Limb (tissue), 2 donors: ENCODE measurements around the gene CBX2.

Source experiments
- DNase-seq, 2 donors: peaks; one replicate each; pipeline ENCODE4 v3.0.0-alpha.2; 2016; ENCODE audit errors: extremely low spot score in 2 of 2

The CBX2 gene

GRCh38 chr17:79786930-79787643 is 9.1 kb downstream of the CBX2 start:
- no peak for DNase-seq

DNA sequence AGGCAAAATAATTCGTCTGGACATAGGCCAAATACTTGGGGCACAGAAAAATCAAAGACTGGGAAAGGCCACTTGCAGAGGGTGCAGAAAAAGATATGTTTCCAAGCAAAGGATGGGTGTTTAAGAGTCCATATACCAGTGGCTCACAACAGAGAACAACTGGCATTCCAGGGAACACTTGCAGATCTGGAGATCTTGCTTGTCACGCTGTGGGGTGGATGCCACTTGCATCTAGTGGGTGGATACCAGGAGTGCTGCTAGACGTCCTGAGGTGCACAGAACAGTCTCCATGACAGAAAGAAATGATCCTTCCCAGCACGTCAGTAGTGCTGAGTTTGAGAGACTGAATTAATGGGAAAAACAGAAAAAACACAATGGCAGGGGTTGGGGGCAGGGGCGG is 10.5 kb downstream of the CBX2 start:
- DNase-seq = no peak

- DNase-seq = peak in 1 of 2 donors; percentile 66
Observed at GRCh38 chr17:79788989-79789942, 11.3 kb downstream of the CBX2 start.

GRCh38 chr17:79789943-79790804 is 12.2 kb downstream of the CBX2 start:
- DNase-seq = peak in 1 of 2 donors; percentile 71

DNA sequence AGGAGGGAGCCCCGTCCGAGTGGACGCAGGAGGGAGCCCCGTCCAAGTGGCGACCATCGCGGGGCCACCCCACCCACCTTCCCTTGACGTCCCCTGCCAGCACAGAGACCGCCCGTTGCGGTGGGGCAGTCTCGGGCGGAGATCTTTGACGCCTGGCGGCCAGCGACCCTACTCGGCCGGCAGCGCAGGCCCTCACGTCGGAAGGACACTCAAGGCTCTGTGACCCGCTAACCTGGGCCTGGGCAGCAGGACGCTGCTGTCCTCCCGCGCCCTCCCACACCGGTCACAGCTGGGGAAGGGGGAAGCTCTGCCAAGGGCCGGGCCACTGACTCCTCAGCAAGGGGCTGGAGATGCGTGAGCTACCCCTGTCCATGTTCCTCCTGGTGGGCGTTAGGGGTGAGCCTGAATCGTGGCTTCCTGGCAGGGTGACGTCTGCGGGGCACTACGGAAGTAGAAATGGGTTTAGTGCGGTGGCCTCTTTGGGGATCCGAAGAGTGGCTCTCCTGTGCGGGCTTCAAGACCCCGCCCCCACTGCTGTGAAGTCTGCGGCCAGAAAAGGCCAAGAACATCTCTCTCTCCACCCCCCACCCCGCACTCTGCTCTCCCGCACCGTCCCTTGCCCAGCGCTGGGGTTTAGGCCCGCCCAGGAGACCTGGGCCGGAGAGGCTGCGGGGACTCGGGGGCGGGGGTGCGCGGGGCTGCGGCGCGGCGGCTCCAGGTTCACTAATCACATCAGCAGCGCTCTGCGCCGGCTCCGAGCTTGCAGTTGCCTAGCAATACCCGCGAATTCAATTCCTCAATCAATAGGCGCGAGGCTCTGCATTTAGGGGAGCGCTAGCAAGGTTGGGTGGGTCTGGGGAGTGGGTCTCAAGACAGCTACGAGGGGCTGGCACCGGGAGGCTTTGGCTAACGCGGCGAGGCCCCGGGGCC is 13.1 kb downstream of the CBX2 start:
- peak in 1 of 2 donors; percentile 67 for DNase-seq

DNA sequence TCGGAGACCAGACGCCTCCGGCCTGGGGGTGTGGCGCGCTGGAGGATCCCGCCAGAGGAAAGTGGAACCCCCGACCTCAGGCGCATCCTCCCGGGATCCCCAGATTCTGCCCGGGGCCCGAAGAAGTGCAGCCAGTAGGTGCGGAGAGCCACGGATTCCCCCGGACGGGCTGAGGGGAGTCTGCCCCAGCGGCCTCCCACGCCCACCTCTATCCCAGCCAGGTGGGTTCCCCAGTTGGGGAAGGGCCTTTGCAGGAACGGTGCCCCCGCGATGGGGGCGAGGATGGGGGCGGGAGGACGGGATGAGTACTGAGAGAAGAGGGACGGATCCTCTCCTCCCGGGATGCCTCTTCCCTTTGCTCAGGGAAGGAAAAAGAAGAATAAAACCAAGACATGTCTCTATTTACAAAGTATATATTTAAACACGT is 13.8 kb downstream of the CBX2 start:
- no peak for DNase-seq

DNA sequence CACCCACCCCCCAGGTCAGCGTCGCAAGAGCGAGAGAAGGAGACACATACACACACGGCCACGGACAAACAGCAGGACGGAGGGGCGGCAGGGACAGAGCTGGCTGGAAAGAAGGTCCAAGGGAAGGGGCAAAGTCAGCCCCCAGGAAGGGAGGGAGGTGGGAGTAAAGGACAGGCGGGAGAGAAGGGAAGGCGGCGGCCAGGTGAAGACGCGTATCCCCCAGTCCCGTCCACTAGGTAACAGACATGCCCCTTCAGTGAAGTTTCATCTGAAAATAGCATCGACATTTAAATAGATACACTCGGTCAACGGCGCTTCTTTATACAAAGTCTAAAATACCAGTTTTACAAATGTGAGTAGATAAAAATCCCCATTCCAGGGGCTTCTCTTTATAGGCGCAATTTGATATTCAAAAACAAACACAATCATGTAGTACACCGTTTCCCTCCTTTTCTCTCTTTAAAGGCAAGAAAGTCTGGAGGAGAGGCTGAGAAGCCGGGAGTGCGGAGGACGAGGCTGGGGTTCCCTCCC is 14.5 kb downstream of the CBX2 start:
- DNase-seq = peak in 1 of 2 donors; percentile 48

DNA sequence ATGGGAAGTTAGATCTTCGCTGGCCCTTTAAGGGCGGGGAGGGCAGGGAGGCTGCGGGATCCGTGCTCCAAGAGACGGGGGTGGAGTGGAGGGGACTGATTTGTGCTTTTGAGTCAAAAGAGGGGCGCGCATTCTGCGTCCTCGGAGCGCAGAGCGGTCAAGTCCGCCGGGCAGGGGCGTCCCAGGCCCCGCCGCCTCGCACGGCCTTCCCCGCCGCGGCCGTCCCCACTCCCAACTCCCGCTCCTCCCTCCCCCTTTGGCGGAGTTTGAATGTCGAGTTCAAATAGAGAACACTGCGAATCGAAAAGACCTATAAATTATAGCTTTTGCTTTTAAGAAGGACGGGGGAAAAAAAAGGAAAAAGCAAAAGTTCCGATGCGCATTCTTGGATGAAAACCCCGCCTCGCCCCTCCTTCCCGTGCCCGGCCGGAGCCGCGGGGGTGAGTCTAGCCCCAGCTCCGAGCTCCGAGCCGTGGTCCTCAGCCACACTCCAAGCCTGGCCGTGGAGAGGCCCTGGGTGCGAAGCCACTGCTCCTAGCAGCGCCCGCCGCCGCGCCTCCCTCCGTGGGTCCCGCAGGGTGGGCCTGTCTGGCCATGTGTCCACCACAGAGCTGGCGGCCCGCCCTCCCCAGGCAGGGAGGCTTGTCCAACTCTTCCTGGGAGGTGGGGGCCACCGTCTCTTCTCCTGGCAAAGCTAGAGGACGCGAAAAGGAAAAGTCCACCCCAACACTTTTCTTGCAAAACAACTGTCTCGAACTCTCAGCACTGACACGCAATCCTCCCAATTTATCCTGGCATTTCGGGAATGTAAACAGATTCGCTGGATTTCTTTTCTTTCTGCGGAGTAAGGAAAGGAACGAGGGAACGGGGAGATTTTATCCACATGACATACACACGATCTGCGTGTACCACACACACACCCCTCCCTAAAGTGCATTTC is 15.3 kb downstream of the CBX2 start:
- DNase-seq = peak in 1 of 2 donors; percentile 70

DNA sequence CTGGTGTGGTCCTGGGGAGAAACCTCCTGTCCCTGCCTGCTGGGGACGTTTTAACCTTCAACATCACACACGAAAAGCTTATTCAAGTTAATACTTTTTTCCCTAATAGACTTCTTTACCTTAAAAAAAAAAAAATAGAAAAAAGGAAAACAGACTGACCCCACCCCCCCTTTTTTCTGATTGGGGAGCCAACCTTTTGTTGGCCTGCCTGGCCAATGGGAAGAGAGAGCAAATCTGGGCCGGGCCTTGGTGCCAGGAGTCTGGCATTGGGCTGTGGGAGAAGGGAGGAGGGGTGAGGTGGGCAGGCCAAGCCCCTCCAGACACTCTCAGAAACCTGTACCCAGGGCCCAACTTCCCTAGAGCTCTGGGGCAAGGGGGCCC is 16.0 kb downstream of the CBX2 start:
- peak in 1 of 2 donors; percentile 61 for DNase-seq

DNA sequence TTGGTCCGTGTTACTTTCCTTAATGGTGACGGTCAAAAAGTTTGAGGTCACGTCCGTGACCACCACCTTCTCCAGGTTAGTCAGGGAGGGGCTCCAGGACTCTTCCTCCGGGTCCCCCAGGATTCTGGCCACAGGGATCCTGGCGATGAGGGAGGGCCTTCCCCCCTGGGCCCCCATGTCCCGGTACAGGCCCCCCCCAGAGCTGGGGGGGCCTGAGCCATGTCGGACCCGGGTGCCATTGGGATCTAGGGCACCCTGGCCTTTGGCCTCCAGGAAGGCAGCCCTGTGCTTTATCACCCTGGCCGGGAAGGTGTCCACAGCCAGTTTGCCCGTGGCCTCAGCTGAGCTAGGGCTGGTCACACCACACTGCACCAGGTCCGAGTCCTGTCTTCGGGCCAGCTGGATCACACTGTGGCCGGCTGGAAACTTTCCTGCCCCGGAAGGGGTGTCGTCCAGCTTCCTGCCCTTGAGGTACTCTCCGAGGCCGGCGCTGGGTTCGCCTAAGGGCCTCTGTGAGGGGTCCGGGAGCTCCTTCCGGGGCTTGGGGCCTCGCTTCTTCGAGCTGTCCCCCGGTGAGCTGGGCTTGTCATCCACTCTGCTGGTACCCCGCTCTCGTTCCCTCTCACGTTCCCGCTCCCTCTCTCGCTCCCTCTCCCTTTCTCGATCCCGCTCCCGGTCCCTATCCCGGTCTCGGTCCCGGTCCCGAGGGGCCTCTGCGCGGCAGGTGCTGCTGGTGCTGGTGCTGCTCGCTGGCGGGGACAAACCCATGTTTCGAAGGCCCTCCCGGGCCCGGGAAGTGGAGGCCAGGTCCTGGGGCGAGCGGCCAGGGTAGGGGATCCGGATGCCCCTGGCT is 16.9 kb downstream of the CBX2 start:
- no peak for DNase-seq

DNA sequence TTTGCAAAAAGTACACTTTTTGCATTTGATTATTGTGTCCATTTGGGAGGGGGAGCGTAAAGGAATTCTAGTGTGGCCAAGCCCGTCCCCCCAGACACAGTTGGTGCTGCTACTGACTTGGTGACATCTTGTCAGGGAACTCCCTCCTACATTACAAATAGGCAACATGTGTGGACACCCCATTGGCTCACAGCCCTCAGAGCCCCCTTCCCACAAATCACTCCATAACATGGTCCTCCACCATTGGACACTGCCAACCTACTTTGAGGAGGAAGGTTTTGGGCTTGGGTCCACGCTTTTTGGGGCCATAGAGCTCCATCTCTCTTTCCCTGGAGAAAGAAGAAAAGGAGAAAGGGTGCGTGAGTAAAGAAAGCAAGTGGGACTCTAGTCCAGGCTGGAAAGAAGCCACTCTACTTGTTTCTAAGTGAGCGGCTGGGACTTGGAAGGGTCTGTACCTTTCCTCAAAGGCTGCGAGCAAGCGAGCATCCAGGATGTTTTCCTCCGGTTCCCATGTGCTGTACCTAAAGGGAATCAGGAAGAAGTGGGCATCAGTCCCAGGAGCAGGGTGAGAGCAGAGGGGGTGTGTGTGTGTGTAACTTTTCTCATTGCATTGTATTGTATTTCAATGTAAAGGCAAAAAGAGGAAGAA is 18.0 kb downstream of the CBX2 start:
- no peak for DNase-seq

GRCh38 chr17:79796444-79796762 is 18.5 kb downstream of the CBX2 start:
- no peak for DNase-seq

GRCh38 chr17:79796763-79797491 is 19.0 kb downstream of the CBX2 start, which contains the start of gene CBX8:
Gene CBX8, minus strand, starts transcription at chr17:79797077. Its CDS starts 79 bp downstream, at chr17:79796998.
- DNase-seq = peak; percentile 99 to 100

- DNase-seq = peak in 1 of 2 donors; percentile 88
Observed at GRCh38 chr17:79797492-79798298, 19.7 kb downstream of the CBX2 start.

DNA sequence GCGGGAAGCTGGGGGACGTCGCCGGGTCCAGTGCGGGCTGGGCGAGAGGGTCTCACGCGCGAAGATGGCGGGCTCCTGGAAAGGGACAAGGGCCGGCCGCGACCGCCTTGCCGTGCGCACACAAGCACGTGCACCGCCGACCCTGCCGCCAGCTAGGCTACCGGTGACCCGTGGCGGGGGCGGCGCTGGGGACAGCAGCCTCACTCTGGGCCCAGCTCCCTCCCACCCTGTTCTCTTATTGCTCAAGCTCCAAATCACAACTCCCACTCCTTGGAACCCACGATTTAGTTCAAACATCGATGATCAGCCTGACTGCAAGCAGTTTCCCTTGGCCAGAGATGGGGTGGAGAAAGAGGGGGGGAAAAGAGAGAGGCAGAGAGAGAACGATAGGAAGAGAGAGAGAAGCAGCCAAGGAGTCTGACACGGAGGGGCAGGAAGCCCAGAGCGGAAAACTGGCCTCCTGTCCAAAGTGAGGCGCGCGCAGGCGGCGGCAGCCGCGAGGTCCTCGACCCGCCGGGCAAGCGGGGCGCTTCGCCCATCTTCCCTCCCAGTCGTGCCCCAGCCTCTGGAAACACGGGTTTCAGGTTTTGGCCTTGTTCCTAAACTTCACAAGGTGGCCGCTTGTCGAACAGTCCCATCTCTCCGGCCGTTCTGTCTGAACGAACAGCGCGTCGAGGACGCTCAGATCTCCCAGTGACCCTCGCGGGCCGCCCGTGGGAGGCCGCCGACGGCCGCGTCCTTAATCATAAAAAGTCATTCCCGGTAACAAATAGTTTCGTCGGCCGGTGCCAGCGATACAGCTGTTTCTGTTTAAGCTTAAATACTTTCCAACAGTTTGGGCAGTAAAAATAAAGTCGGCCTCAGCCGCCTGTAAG is 20.6 kb downstream of the CBX2 start:
- peak in 1 of 2 donors; percentile 73 for DNase-seq
